NT2/D1 (cell line): ENCODE data around the gene GTSE1.

ENCODE experiments used
- SUZ12 ChIP-seq: IDR thresholded peaks from 2 replicates; pipeline ENCODE4 v1.6.1; 2011; ENCODE audit not compliant: insufficient read length, insufficient read depth; ENCODE audit errors: extremely low read depth
- YY1 ChIP-seq: IDR thresholded peaks from 2 replicates; pipeline ENCODE4 v1.6.1; 2011; ENCODE audit not compliant: insufficient read length, insufficient read depth
- ZNF274 ChIP-seq: IDR thresholded peaks from 2 replicates; pipeline ENCODE4 v1.6.1; 2011; ENCODE audit warnings: mild to moderate bottlenecking, low read depth, low read length

- no peak for TF ChIP-seq ZNF274
- no peak for TF ChIP-seq YY1
- no peak for TF ChIP-seq SUZ12
Measured at GRCh38 chr22:46267431-46268279, 29.0 kb upstream of the GTSE1 start, which contains the start of gene TTC38.
